Stimulated activated naive CD4-positive, alpha-beta T cell (primary cell): ENCODE data around the gene MANSC1.

ENCODE experiments used
- DNase-seq, 6 experiments: peaks; one replicate each; lab custom pipeline; 2025; lab: John Stamatoyannopoulos, UW

Gene MANSC1

DNA sequence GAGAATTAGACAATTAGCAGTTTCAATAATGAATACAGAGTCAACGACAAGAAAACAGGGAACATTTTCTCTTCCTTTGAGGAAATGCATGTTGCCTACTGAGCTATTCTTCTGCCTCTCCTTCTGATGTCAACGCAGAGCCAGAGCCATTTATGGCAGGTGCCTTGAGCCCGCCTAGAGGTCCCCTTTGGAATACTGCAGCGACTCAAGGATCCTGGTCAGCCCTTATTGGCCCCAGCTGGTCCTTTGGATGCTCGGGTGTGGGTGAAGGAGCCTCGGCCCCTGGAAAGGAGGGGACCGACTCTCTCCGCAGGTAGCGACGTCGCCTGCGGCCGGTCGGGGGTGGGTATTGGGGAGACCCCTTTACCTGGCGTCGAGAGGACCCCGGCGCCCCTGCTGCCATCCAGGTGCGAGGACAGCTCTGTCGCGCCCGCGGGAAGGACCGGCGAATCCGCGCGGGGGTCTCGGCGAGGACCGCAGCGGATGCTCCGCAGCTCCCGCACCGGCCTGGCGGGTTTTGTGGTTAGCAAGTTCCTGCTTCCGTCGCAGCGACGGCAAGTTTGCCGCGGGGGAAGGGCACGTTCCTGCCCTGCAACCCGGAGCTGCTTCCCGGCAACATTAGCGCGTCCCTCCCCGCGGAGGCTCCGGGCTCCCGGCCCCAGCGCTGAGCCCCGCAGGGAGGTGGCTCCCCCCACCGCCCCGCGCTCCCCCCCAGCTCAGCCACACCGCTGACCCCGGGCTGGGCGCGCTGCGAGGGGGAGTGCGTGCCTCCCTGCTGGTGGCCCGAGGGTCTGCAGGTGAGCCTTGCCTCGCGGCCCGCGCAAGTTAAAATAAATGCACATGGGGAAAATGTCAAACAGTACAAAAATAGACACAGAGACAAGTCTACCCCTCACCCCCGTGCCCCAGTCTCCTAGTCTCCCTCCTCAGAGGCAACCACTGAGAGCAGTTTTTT lies at the start of gene MANSC1:
MANSC1 (minus strand) TSS at position 532 of the 955 bp plus-strand sequence. CDS start 6,928 bp downstream, outside the sequence.
- DNase-seq = peak; percentile 32 to 70 (median 54)

DNA sequence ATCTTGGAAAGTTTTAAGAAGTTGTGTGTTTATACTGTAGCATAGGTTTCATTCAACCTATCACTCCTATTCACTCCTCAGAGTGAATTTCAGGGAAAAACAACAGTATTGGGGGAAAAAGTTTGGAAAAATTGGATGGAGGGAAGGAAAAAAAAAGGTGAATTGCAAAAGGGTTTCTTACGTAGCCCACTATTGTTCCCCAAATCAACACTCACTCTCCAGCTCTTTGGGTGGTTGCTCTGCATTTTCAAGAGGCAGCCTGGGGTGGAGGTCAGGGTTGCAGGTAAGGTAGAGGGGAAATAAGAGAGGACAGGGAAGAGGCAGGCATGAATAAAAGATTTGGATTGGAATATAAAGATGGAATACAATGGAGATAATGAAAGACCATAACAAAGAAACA lies 49.1 kb upstream of the MANSC1 start:
- DNase-seq = no peak

DNA sequence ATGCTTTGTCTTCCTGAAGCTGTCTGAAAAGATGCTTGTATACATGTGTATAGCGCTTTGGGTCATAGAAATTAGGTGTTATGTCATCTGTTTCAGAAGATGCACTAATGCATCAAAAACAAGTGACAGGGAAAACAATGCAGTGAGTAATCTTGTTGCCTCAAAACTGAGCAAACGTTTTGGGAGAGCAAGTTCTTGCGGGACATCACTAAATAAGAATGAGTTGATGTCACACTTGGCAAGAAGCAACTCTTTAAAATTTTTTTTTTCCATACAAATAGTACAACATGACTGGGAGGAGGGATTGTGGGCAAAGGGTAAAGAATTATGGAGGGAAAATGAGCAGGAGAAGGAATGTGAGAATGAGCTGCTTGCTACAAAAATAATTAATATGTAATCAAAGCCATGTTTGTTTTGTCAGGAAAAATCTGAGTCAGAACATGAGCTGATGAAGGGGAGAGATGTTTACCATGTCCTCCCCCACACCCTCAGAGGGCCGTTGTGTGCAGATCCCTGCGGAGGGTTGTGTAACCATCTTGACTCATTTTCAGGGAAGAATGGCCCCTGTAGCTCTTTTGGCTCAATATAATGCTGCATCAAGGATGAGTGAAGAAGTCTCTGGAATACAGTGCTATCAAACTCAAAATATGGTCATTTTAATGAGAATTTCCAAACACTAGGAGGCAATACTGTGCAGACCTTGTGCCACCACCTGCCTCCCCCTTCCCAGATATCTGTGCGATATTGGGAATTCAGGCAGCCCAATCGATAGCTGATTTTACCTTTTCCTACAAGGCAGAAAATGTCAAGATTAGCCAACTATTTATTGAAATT lies 48.2 kb upstream of the MANSC1 start:
- no peak for DNase-seq

DNA sequence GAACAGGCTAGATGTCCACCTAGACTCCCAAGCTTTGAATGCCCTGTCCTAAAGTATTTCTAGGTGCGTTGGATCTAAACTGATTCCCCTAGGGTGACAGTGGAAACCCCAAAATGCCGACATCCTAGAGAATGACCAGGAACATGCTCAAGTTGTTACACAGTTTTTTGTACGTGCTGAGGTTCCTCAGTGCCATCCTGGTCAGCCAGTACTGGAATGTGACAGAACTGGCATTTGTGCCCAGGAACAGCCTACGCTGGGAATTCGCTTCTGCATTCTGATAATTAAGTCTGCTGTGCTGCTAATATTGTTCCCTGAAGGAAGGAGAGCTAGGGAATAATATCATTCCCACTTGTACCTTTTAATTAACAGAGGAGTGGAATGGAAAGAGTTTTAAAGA lies 47.1 kb upstream of the MANSC1 start:
- no peak for DNase-seq

- no peak for DNase-seq
These were observed 46.7 kb upstream of the MANSC1 start for GRCh38 chr12:12396694-12397093.

GRCh38 chr12:12393171-12393570 lies 43.1 kb upstream of the MANSC1 start:
- DNase-seq = no peak

- DNase-seq = no peak
These were observed 42.4 kb upstream of the MANSC1 start for GRCh38 chr12:12392413-12392812.

DNA sequence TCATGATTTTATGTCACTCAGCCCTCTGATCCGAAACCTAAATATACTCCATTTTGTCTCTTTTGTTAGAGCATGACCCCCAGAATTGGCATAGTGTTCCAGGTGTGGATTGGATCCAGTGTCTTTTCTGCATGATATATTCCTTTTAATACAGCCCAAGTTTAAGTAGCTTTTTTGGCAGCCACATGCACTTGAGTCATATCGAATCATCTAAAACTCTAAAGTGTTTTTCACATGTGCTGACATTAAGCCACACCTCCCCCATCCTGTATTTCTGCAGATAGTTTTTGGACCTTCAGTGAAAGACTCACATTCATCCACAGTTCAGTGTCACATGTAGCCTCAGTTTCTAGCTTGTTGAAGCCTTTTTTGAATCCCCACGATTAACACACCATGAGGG lies 37.5 kb upstream of the MANSC1 start:
- DNase-seq = no peak

DNA sequence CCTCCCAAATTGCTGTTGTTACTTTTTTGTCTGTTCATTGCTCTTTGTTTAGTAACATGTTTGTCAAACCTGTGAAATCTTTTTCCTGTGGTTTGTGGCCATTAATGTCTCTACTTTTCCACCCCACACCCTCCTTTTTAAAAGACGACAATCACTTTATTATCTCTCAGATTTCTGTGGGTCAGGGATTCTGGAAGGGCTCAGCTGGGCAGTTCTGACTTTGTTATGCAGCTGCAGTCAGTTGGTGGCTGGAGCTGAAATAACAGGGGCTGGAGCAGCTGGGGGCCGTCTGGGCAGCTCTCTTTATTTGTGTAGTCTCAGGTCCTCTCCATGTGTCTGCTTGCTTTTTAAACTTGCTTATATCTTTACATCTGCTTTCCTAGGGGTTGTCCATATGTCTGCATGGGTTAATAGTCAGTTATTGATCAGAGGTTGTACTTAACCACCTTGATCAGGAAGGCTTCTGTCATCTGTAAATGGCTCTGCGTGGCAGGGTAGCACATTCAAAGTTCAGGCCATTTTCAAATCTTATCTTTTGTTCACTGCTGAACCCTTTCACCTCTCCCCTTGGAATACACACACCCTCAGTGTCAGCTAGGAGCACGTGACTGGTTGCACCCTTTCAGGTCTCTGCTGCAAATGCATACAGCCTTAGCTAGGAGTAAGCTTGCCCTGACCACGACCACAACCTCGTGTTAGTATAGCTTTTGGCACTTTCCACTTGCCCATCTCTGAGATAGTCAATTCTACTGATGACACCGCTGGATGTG lies 34.7 kb upstream of the MANSC1 start:
- no peak for DNase-seq

DNA sequence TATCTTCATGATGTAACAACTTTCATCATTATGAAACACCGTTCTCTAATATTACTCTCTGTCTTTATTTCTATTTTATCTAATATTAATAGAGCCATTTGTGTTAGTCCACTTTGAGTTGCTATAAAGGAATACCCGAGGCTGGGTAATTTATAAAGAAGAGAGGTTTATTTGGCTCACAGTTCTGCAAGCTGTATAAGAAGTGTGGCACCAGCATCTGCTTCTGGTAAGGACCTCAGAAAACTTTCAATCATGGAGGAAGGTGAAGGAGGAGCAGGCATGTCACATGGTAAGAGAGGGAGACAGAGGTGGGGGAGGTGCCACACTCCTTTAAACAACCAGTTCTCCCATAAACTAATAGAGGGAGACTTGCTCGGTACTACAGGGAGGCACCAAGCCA lies 31.9 kb upstream of the MANSC1 start:
- DNase-seq = no peak

DNA sequence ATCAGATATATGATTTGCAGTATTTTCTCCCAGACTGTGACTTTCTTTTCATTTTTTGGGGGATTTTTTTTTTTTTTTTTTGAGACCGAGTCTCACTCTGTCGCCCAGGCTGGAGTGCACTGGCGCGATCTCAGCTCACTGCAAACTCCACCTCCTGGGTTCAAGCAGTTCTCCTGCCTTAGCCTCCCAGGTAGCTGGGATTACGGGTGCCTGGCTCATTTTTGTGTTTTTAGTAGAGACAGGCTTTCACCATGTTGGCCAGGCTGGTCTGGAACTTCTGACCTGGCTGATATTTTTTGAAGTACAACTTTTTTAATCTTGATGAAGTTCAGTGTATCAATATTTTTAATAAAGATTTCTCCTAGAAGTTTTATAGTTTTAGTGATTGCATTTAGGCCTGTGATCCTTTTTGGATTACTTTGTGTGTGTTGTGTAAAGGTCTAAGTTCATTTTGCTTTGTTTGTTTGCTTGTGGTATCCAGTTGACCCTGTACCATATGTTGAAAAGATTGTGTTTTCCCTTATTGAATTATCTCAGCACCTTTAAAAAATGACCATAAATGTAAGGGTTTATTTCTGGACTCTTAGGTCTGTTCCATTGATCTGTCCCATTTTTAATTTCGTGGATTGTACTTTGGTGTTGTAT lies 31.0 kb upstream of the MANSC1 start:
- DNase-seq = no peak

GRCh38 chr12:12379831-12380730 lies 30.0 kb upstream of the MANSC1 start:
- DNase-seq = peak in 3 of 6 experiments; percentile 65 to 76 (median 74)

DNA sequence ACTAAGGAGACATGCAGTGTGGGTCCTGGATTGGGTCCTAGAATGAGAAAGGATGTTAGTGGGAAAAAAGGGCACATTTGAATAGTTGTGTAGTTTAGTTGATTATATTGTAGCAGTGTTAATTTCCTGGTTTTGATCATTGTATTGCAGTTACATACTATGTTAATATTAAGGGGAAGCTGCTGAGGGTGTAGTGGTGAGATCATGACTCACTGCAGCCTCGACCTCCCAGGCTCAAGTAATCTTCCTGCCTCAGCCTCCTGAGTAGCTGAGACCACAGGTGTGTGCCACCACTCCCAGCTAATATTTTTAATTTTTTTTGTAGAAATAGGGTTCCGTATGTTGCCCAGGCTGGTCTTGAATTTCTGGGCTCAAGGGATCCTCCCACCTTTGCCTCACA lies 28.6 kb upstream of the MANSC1 start:
- DNase-seq = no peak

- DNase-seq = peak in 4 of 6 experiments; percentile 7 to 81 (median 74)
These were observed 26.8 kb upstream of the MANSC1 start for GRCh38 chr12:12376646-12377448.

- DNase-seq = no peak
These were observed 23.1 kb upstream of the MANSC1 start for GRCh38 chr12:12372946-12373722.

- no peak for DNase-seq
These were observed 17.5 kb upstream of the MANSC1 start for GRCh38 chr12:12367482-12367998.

GRCh38 chr12:12366701-12367481 lies 16.8 kb upstream of the MANSC1 start:
- DNase-seq = no peak
